HepG2 (cell line): ENCODE measurements around the gene SYT7. TPM values are rescaled to one million over a fixed set of nuclear protein-coding genes. Genes with fewer than 3 reads are reported as not detected.

Experiments used
- ARNTL ChIP-seq: sonication (generic); formaldehyde crosslinking; IDR thresholded peaks from 2 replicates; pipeline ENCODE4 v1.4.0; 2020; ENCODE audit warnings: mild to moderate bottlenecking, missing genetic modification reagents
- CENPX ChIP-seq: sonication (generic); formaldehyde crosslinking; IDR thresholded peaks from 2 replicates; pipeline ENCODE4 v1.9.0; 2021; ENCODE audit warnings: mild to moderate bottlenecking, missing genetic modification reagents, moderate library complexity
- ELF1 ChIP-seq: sonication (generic); formaldehyde crosslinking; IDR thresholded peaks from 2 replicates; pipeline ENCODE4 v1.4.0; 2020; ENCODE audit warnings: missing genetic modification reagents
- FOXP1 ChIP-seq, 2 experiments: fragments of 450-650 bp in 1 of 2; IDR thresholded peaks; 2 replicates each; pipeline ENCODE4 v1.6.1; 2017 to 2018; ENCODE audit warnings: antibody characterized with exemption in 1 of 2
- GATAD1 ChIP-seq: IDR thresholded peaks from 2 replicates; pipeline ENCODE4 v1.6.1; 2016; ENCODE audit warnings: missing genetic modification reagents, missing compliant biosample characterization
- HMG20B ChIP-seq: conservative IDR thresholded peaks from 2 replicates; pipeline ENCODE4 v1.6.1; 2016; ENCODE audit warnings: missing genetic modification reagents, missing compliant biosample characterization
- IKZF1 ChIP-seq: fragments of 450-650 bp; IDR thresholded peaks from 2 replicates; pipeline ENCODE4 v1.7.1; 2016
- IRX3 ChIP-seq: sonication (generic); formaldehyde crosslinking; IDR thresholded peaks from 2 replicates; pipeline ENCODE4 v1.8.1; 2023; ENCODE audit warnings: mild to moderate bottlenecking, low read depth, missing genetic modification reagents, borderline replicate concordance
- NR2C2 ChIP-seq: sonication (generic); formaldehyde crosslinking; IDR thresholded peaks from 2 replicates; pipeline ENCODE4 v1.4.0; 2020; ENCODE audit warnings: missing genetic modification reagents, mild to moderate bottlenecking, moderate library complexity, borderline replicate concordance
- NR2F2 ChIP-seq: IDR thresholded peaks from 2 replicates; pipeline ENCODE4 v1.6.1; 2012; ENCODE audit warnings: low read depth, inconsistent platforms, borderline replicate concordance
- SOX6 ChIP-seq, 2 experiments: fragments of 450-650 bp in 1 of 2; sonication (generic) in 1 of 2; formaldehyde crosslinking in 1 of 2; IDR thresholded peaks; 2 replicates each; pipeline versions ENCODE4 v1.4.0 to v1.6.1; 2017 to 2020; ENCODE audit warnings: antibody characterized with exemption in 1 of 2, mild to moderate bottlenecking in 1 of 2, missing genetic modification reagents in 1 of 2
- TAF1 ChIP-seq: sonication (generic); formaldehyde crosslinking; IDR thresholded peaks from 2 replicates; pipeline ENCODE4 v1.4.0; 2020; ENCODE audit warnings: missing genetic modification reagents
- TARDBP ChIP-seq: sonication (generic); formaldehyde crosslinking; IDR thresholded peaks from 2 replicates; pipeline ENCODE4 v1.8.0; 2022; ENCODE audit warnings: mild to moderate bottlenecking, missing genetic modification reagents
- TCF7 ChIP-seq: sonication (generic); IDR thresholded peaks from 2 replicates; pipeline ENCODE4 v1.6.1; 2016; ENCODE audit warnings: antibody characterized with exemption, low read depth
- ZBTB8A ChIP-seq: sonication (generic); formaldehyde crosslinking; IDR thresholded peaks from 2 replicates; pipeline ENCODE4 v1.4.0; 2020; ENCODE audit warnings: mild to moderate bottlenecking, low read depth, missing genetic modification reagents, borderline replicate concordance
- ZNF253 ChIP-seq: sonication (generic); formaldehyde crosslinking; IDR thresholded peaks from 2 replicates; pipeline ENCODE4 v1.8.0; 2022; ENCODE audit warnings: mild to moderate bottlenecking, missing genetic modification reagents, borderline replicate concordance
- ZNF383 ChIP-seq: sonication (generic); formaldehyde crosslinking; IDR thresholded peaks from 2 replicates; pipeline ENCODE4 v1.4.0; 2020; ENCODE audit warnings: missing genetic modification reagents, mild to moderate bottlenecking, borderline replicate concordance
- ZNF547 ChIP-seq: sonication (generic); formaldehyde crosslinking; IDR thresholded peaks from 2 replicates; pipeline ENCODE4 v1.5.1; 2020; ENCODE audit warnings: mild to moderate bottlenecking, missing genetic modification reagents
- ZNF704 ChIP-seq: sonication (generic); formaldehyde crosslinking; IDR thresholded peaks from 2 replicates; pipeline ENCODE4 v1.8.1; 2023; ENCODE audit warnings: mild to moderate bottlenecking, inconsistent platforms, moderate library complexity, missing genetic modification reagents, borderline replicate concordance
- polyA plus RNA-seq, 8 experiments: library from polyadenylated mRNA; depleted of rRNA in 3 of 8; stranded (reverse) in 7 of 8; unstranded in 1 of 8; fragments of >200 nt; fragmentation: Illumina TruSeq in 4 of 8; extraction: Trizol in 4 of 8; gene quantifications; 2 replicates each; pipeline versions ENCODE4 v1.2.1 to v1.2.3, GENCODE V29; 2011 to 2016; ENCODE audit warnings: low read depth in 4 of 8, missing spikeins in 1 of 8, mixed read lengths in 1 of 8; ENCODE audit not compliant: insufficient read depth in 1 of 8
- total RNA-seq, 5 experiments: library from RNA; depleted of rRNA; stranded (reverse); fragments of >200 nt; fragmentation: Illumina TruSeq; extraction: Trizol; gene quantifications; 2 replicates each; pipeline ENCODE4 v1.2.3, GENCODE V29; 2016; ENCODE audit warnings: low read depth in 1 of 5
- TF ChIP-seq, protein P1 (sequence below): sonication (generic); formaldehyde crosslinking; IDR thresholded peaks from 2 replicates; pipeline ENCODE4 v1.5.1; 2020; ENCODE audit warnings: missing genetic modification reagents, mild to moderate bottlenecking, borderline replicate concordance
- TF ChIP-seq, protein P2 (sequence below): IDR thresholded peaks from 2 replicates; pipeline ENCODE4 v1.6.1; 2012; ENCODE audit warnings: inconsistent platforms
- TF ChIP-seq, protein P3 (sequence below): sonication (generic); formaldehyde crosslinking; conservative IDR thresholded peaks from 2 replicates; pipeline ENCODE4 v1.4.0; 2020; ENCODE audit warnings: mild to moderate bottlenecking, missing genetic modification reagents, moderate library complexity

The SYT7 gene
- total and polyA plus RNA-seq, 2 of the 13 experiments (the other 11 are each of a cell fraction or from before 2014, with no cell fraction given): 1.4 to 4.4 TPM

DNA sequence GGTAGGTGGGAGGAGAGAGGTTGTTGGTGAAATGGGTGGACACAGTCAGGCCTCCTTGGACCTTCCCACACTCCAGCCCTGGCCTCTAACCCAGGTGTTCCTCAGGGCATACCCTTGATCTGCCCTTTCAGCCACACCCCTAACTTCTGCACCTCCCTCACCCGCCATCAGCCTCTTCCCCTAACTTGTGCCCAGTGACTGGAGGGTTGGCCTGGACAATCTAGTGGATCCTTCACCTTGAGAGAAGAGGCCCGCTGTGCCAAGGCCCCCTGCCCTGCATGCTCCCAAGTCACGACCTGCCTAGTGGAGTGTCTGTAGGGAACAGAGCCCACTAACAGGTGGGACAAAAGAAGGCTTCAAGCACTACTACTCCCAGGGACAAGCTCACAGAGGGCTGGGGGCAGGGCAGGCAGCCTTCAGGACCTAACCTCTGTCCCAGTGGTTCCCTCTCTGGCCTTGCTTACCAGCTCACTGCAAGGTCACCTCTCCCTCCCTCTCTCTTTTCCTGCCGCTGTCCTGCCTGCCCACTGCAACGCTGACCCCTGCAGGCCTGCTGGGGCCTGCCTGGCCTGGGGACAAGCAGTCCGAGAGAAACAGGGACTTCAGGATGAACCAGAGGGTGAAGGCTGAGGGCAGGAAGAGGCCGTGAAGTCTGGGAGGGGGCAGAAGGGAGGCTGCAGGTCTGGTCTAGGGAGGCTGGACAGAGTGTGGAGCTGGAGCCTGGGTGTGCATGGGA is 3.3 kb downstream of the SYT7 start (continued):
- TF ChIP-seq ZNF704 (CRISPR knock-in tag): no peak
- no peak; the same call in 1 of the 2 replicates for TF ChIP-seq NR2C2 (CRISPR knock-in tag)
- TF ChIP-seq SOX6 (IDR thresholded peaks at IDR 0.05): no peak
- peak; percentile 71; the same call in 1 of the 2 replicates for TF ChIP-seq SOX6 (CRISPR knock-in tag; IDR thresholded peaks at IDR 0.05)
- TF ChIP-seq TAF1: no peak
- no peak for TF ChIP-seq IKZF1
- TF ChIP-seq GATAD1 (CRISPR knock-in tag): peak; percentile 67
- peak; percentile 76; the same call in 1 of the 2 replicates for TF ChIP-seq TARDBP (CRISPR knock-in tag)
- TF ChIP-seq, protein P1, sequence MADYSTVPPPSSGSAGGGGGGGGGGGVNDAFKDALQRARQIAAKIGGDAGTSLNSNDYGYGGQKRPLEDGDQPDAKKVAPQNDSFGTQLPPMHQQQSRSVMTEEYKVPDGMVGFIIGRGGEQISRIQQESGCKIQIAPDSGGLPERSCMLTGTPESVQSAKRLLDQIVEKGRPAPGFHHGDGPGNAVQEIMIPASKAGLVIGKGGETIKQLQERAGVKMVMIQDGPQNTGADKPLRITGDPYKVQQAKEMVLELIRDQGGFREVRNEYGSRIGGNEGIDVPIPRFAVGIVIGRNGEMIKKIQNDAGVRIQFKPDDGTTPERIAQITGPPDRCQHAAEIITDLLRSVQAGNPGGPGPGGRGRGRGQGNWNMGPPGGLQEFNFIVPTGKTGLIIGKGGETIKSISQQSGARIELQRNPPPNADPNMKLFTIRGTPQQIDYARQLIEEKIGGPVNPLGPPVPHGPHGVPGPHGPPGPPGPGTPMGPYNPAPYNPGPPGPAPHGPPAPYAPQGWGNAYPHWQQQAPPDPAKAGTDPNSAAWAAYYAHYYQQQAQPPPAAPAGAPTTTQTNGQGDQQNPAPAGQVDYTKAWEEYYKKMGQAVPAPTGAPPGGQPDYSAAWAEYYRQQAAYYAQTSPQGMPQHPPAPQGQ (CRISPR knock-in tag): no peak
- no peak for TF ChIP-seq TCF7
- TF ChIP-seq ELF1 (CRISPR knock-in tag): peak; percentile 70
- no peak for TF ChIP-seq IRX3 (CRISPR knock-in tag)
- TF ChIP-seq ZNF253: no peak
- no peak for TF ChIP-seq ZNF383 (CRISPR knock-in tag)
- TF ChIP-seq, protein P2, sequence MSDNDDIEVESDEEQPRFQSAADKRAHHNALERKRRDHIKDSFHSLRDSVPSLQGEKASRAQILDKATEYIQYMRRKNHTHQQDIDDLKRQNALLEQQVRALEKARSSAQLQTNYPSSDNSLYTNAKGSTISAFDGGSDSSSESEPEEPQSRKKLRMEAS: peak; percentile 69
- TF ChIP-seq ARNTL (CRISPR knock-in tag): no peak
- TF ChIP-seq ZBTB8A (CRISPR knock-in tag): no peak
- no peak for TF ChIP-seq HMG20B (CRISPR knock-in tag)
- TF ChIP-seq, protein P3, sequence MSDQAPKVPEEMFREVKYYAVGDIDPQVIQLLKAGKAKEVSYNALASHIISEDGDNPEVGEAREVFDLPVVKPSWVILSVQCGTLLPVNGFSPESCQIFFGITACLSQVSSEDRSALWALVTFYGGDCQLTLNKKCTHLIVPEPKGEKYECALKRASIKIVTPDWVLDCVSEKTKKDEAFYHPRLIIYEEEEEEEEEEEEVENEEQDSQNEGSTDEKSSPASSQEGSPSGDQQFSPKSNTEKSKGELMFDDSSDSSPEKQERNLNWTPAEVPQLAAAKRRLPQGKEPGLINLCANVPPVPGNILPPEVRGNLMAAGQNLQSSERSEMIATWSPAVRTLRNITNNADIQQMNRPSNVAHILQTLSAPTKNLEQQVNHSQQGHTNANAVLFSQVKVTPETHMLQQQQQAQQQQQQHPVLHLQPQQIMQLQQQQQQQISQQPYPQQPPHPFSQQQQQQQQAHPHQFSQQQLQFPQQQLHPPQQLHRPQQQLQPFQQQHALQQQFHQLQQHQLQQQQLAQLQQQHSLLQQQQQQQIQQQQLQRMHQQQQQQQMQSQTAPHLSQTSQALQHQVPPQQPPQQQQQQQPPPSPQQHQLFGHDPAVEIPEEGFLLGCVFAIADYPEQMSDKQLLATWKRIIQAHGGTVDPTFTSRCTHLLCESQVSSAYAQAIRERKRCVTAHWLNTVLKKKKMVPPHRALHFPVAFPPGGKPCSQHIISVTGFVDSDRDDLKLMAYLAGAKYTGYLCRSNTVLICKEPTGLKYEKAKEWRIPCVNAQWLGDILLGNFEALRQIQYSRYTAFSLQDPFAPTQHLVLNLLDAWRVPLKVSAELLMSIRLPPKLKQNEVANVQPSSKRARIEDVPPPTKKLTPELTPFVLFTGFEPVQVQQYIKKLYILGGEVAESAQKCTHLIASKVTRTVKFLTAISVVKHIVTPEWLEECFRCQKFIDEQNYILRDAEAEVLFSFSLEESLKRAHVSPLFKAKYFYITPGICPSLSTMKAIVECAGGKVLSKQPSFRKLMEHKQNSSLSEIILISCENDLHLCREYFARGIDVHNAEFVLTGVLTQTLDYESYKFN (CRISPR knock-in tag): peak; percentile 82; the same call in 1 of the 2 replicates
- no peak for TF ChIP-seq FOXP1 (IDR thresholded peaks at IDR 0.05)
- no peak for TF ChIP-seq FOXP1 (CRISPR knock-in tag; IDR thresholded peaks at IDR 0.05)
- TF ChIP-seq NR2F2: no peak
- TF ChIP-seq CENPX (CRISPR knock-in tag): no peak
- TF ChIP-seq ZNF547 (CRISPR knock-in tag): no peak
